22Rv1 (cell line): Measurements from ENCODE around the gene VMP1.
"Not testable (repeated sequence)": the region's sequence is repeated elsewhere in the genome, so short reads cannot be mapped to it uniquely, and the experiment has no call there.

Source experiments
- CTCF ChIP-seq: fragments of 450-650 bp; IDR thresholded peaks from 2 replicates; pipeline ENCODE4 v1.5.1; 2017; ENCODE audit warnings: mild to moderate bottlenecking
- ZFX ChIP-seq: fragments of 450-650 bp; IDR thresholded peaks from 2 replicates; pipeline ENCODE4 v1.6.1; 2017; ENCODE audit warnings: antibody characterized with exemption, borderline replicate concordance

DNA sequence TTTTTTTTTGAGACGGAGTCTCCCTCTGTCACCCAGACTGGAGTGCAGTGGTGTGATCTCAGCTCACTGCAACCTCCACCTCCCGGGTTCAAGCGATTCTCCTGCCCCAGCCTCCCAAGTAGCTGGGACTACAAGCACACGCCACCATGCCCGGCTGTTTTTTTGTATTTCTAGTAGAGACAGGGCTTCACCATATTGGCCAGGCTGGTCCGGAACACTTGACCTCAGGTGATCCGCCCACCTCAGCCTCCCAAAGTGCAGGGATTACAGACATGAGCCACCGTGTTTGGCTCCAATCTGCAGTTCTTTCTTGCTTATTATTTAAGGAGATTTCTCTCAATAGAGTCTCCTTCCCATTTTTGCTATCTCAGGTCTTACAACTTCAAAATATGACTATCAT is 82.4 kb downstream of the VMP1 start:
- TF ChIP-seq CTCF, ZFX: not testable (repeated sequence)
